Measurements from ENCODE around the gene PRRG2.

GRCh38 chr19:49566302-49566701, 14.8 kb upstream of the PRRG2 start:
- TF ChIP-seq ZNF224 (CRISPR knock-in tag; IDR thresholded peaks at IDR 0.05) (no peak), ZNF12 (CRISPR knock-in tag; IDR thresholded peaks at IDR 0.05) (no peak)
